ENCODE results near the gene PLD5.

GRCh38 chr1:242199776-242200458, 324.6 kb downstream of the PLD5 start:
- TF ChIP-seq, protein P1, sequence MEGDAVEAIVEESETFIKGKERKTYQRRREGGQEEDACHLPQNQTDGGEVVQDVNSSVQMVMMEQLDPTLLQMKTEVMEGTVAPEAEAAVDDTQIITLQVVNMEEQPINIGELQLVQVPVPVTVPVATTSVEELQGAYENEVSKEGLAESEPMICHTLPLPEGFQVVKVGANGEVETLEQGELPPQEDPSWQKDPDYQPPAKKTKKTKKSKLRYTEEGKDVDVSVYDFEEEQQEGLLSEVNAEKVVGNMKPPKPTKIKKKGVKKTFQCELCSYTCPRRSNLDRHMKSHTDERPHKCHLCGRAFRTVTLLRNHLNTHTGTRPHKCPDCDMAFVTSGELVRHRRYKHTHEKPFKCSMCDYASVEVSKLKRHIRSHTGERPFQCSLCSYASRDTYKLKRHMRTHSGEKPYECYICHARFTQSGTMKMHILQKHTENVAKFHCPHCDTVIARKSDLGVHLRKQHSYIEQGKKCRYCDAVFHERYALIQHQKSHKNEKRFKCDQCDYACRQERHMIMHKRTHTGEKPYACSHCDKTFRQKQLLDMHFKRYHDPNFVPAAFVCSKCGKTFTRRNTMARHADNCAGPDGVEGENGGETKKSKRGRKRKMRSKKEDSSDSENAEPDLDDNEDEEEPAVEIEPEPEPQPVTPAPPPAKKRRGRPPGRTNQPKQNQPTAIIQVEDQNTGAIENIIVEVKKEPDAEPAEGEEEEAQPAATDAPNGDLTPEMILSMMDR (IDR thresholded peaks at IDR 0.05) = no peak
- no peak for TF ChIP-seq POLR2A (IDR thresholded peaks at IDR 0.05)
